Neural crest cell (in vitro differentiated cells): ENCODE results near the gene MARK1. TPM values are rescaled to one million over a fixed set of nuclear protein-coding genes. Genes with fewer than 3 reads are reported as not detected.

Source experiments
- DNase-seq: peaks from one replicate; pipeline ENCODE4 v3.0.0; 2021; ENCODE audit warnings: low read depth, mixed read lengths, low spot score
- H3K27ac Mint-ChIP-seq: one replicate; pipeline ENCODE4 v1.8.0; 2021; ENCODE audit warnings: mild to moderate bottlenecking, mixed read lengths; ENCODE audit not compliant: unreplicated experiment
- H3K27me3 Mint-ChIP-seq: 2 replicates; pipeline ENCODE4 v1.8.0; 2021; ENCODE audit warnings: low read depth, mild to moderate bottlenecking, mixed read lengths
- H3K36me3 Mint-ChIP-seq: 2 replicates; pipeline ENCODE4 v1.8.0; 2021; ENCODE audit warnings: low read depth, mild to moderate bottlenecking, mixed read lengths
- H3K4me1 Mint-ChIP-seq: 2 replicates; pipeline ENCODE4 v1.8.0; 2021; ENCODE audit warnings: mixed read lengths
- H3K4me3 Mint-ChIP-seq: one replicate; pipeline ENCODE4 v1.8.0; 2021; ENCODE audit warnings: mild to moderate bottlenecking, mixed read lengths
- H3K9me3 Mint-ChIP-seq: 2 replicates; pipeline ENCODE4 v1.8.0; 2021; ENCODE audit warnings: mixed read lengths
- total RNA-seq: library from RNA; stranded (reverse); gene quantifications from 2 replicates; pipeline ENCODE4 v1.2.1, GENCODE V29; 2021
- TF ChIP-seq, protein P1 (sequence below): fragments of 200-600 bp; sonication (generic); conservative IDR thresholded peaks from 2 replicates; pipeline ENCODE4 v1.5.0; 2021; ENCODE audit warnings: antibody characterized with exemption, mild to moderate bottlenecking

The MARK1 gene
- total RNA-seq, 1 donor from 2014 or later = 14.6 TPM

GRCh38 chr1:220550811-220551399 is 23.0 kb downstream of the MARK1 start:
- Mint-ChIP-seq H3K4me3 (no peak overlapping the region), H3K36me3 (no peaks in the 10 kb centered on the region), H3K4me1 (peaks cover 3% of the 10 kb centered on the region), H3K9me3 (no peaks in the 10 kb centered on the region), H3K27ac (no peak overlapping the region), H3K27me3 (no peaks in the 10 kb centered on the region)
- TF ChIP-seq, protein P1, sequence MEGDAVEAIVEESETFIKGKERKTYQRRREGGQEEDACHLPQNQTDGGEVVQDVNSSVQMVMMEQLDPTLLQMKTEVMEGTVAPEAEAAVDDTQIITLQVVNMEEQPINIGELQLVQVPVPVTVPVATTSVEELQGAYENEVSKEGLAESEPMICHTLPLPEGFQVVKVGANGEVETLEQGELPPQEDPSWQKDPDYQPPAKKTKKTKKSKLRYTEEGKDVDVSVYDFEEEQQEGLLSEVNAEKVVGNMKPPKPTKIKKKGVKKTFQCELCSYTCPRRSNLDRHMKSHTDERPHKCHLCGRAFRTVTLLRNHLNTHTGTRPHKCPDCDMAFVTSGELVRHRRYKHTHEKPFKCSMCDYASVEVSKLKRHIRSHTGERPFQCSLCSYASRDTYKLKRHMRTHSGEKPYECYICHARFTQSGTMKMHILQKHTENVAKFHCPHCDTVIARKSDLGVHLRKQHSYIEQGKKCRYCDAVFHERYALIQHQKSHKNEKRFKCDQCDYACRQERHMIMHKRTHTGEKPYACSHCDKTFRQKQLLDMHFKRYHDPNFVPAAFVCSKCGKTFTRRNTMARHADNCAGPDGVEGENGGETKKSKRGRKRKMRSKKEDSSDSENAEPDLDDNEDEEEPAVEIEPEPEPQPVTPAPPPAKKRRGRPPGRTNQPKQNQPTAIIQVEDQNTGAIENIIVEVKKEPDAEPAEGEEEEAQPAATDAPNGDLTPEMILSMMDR = no peak
- DNase-seq = no peak

DNA sequence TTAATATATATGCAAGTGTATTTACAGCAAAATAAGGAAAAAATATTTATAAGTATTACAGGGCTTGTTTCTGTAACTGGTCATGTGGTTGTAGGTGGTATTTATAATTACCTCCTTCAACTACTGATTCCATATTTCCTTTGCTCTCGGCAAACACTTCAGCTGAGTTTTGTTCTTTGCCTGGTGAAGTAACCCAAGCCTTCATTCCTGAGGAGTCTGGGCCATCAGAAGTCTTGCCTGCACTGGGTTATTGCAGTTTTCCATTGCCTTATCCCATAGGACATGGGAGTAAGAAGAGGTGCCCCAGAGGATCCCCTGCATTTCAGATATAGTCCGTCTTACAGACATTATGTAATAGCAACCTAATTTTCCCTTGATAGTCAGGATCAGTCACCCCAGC is 23.8 kb downstream of the MARK1 start:
- no peaks in the 10 kb centered on the region for H3K4me1 Mint-ChIP-seq
- H3K9me3 Mint-ChIP-seq = no peaks in the 10 kb centered on the region
- no peak for DNase-seq
- H3K27ac Mint-ChIP-seq = no peak overlapping the region
- TF ChIP-seq, protein P1 = no peak
- no peak overlapping the region for H3K4me3 Mint-ChIP-seq
- no peaks in the 10 kb centered on the region for H3K36me3 Mint-ChIP-seq
- no peaks in the 10 kb centered on the region for H3K27me3 Mint-ChIP-seq

DNA sequence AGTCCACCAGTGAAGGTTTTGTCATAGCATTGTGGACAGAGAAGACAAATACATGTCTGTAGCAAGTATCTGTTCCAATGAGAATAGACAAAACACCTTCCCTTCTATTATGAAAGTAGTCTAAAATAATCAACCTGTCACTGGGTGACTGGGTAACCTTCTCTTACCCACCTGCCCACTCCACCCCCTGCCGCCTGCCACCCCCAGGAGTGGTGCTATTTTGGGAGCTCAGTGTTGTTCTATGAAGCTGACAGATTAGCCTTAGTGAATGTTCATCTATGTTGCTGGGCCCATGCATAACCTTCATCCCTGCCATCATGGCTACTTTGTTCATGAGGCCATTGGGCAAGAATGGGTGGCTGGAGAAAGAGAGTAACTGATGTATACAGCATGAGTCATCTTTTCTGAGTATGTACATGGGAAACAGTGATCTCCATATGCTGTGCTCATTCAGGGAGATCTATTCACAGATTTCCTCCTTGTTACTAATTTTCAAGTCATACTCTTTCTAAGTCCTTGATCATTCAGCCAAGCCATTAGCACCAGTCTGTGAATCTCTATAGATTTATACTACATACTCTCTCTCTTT is 24.8 kb downstream of the MARK1 start:
- Mint-ChIP-seq H3K27ac (no peak overlapping the region), H3K9me3 (no peaks in the 10 kb centered on the region), H3K36me3 (no peaks in the 10 kb centered on the region), H3K27me3 (no peaks in the 10 kb centered on the region), H3K4me1 (no peaks in the 10 kb centered on the region), H3K4me3 (no peak overlapping the region)
- no peak for DNase-seq
- TF ChIP-seq, protein P1 = no peak

DNA sequence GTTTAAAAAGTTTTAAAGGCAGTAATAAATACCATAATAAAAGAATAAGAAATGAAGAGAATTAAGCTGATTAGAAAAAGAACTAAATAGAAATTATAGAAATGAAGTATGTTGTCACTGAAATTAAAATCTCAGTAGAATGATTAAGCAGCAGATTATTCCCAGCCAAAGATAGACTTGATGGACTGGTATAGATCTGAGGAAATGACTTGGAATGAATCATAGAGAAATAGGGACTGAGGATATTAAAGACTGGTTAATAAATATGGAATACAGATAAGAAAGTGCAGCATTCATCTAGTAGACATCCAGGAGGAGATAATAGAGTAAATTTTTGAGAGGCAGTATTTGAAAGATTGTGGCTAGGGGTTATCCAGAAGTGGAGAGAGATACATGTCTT is 28.7 kb downstream of the MARK1 start:
- Mint-ChIP-seq H3K9me3 (no peaks in the 10 kb centered on the region), H3K36me3 (no peaks in the 10 kb centered on the region), H3K4me3 (no peak overlapping the region), H3K27me3 (no peaks in the 10 kb centered on the region), H3K4me1 (no peaks in the 10 kb centered on the region), H3K27ac (no peak overlapping the region)
- TF ChIP-seq, protein P1 = no peak
- DNase-seq = no peak

GRCh38 chr1:220563564-220563963 is 35.6 kb downstream of the MARK1 start:
- TF ChIP-seq, protein P1 = no peak
- Mint-ChIP-seq H3K36me3 (no peaks in the 10 kb centered on the region), H3K4me3 (no peak overlapping the region), H3K27me3 (no peaks in the 10 kb centered on the region), H3K9me3 (no peaks in the 10 kb centered on the region), H3K27ac (no peak overlapping the region), H3K4me1 (no peaks in the 10 kb centered on the region)
- DNase-seq = no peak
